GM12873 (cell line): ENCODE measurements around the gene PTBP2.

Experiments
- CTCF ChIP-seq: IDR thresholded peaks from 2 replicates; pipeline ENCODE4 v1.5.1; 2012; ENCODE audit warnings: low read depth, mild to moderate bottlenecking, moderate library complexity, low read length, control low read depth; ENCODE audit not compliant: insufficient read depth; ENCODE audit errors: missing control alignments

PTBP2 gene

GRCh38 chr1:96730574-96731298 lies 9.2 kb downstream of the PTBP2 start:
- TF ChIP-seq CTCF: no peak

GRCh38 chr1:96741335-96741734 lies 19.8 kb downstream of the PTBP2 start:
- no peak for TF ChIP-seq CTCF

DNA sequence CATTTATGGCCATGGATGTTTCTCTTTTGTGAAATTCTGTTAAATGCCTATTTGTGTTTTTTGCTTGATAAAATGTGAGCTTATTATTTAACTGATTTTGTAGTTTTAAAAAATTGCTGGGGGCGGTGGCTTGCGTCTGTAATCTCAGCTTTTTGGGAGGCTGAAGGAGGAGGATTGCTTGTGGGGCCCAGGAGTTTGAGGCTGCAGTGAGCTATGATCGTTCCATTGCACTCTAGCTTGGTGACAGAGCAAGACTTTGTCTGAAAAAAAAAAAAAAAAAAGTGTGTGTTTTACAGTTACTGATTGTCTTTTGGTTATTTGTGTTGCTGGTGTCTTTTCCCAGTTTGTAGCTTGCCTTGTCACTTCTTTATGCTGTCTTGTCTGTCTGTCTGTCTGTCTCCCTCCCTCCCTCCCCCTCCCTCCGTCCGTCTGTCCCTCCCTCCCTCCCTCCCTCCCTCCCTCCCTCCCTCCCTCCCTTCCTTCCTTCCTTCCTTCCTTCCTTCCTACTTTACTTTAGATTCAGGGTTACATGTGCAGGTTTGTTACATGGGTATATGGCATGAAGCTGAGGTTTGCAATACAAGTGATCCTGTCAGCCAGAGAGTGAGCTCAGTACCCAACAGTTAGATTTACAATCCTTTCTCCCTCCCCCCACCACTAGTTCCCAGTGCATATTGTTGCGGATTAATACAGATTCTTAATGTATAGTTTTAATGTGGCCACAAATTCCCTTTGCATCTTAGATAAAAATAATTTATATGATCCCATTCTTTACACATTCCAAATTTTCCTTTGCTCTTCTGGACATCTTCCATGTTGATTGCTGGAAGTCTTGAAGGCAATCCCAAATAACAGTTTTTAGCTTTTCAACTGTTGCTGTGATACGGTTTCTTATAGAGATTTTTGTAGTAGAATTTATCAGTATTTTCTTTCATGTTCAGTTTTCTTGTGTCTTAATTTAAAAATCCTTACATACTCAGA lies 25.1 kb downstream of the PTBP2 start:
- no peak for TF ChIP-seq CTCF

GRCh38 chr1:96747565-96747964 lies 26.0 kb downstream of the PTBP2 start:
- no peak for TF ChIP-seq CTCF

GRCh38 chr1:96748078-96748477 lies 26.5 kb downstream of the PTBP2 start:
- no peak for TF ChIP-seq CTCF

DNA sequence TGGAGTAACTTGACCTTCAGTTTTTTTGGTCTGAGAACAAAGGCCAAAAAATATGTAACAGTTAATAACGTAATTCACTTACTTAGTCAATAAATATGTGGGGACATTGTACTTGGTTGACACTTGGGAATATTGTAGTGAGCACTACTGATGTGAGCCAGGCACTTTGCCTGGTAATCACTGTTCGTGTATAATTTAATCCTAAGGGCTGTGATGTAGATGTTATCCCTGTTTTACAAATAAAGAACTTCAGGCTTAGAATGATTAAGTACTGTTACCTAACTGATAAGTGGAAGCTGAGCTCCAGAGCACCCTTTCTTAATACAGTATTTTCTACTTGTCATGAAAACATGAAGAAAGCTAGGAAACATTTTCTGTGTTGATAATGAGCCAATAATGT lies 28.0 kb downstream of the PTBP2 start:
- no peak for TF ChIP-seq CTCF

DNA sequence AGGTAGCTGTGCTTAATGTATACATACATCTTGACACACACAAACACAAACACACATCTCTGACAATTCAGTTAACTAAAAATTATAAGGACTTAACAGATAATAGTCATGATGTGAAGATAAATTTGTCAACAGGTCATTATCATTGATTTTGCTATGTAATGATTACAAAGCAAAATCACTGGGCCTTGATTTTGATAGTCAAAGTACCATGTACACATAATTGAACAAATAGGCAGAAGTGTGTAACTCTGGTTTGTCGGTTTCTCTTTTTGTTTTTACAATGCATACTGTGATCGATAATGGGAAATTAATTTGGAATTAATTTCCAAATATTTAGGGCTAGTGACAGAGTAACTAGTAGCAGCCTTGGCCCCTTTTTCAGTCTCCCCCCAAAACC lies 30.8 kb downstream of the PTBP2 start:
- no peak for TF ChIP-seq CTCF
